ENCODE measurements around the gene PBXIP1. TPM values are rescaled to one million over a fixed set of nuclear protein-coding genes. Genes with fewer than 3 reads are reported as not detected.

PBXIP1 gene
- total and polyA plus RNA-seq, 2 donors from 2014 or later = 83.9 to 115 TPM

- Histone ChIP-seq H3K9ac (ENCODE audit: low read length in 3 of 3) (peak within 1 kb of the TSS; percentile 51 to 93 (median 81)), H3K9me3 (ENCODE audit: control insufficient read depth in 2 of 3, insufficient read depth in 1 of 3, low read length in 3 of 3) (no peaks in the 10 kb centered on the region), H3K4me1 (ENCODE audit: control insufficient read depth in 2 of 3, insufficient read depth in 2 of 3, low read depth in 1 of 3, low read length in 3 of 3) (peaks cover 0 to 13% (median 7%) of the 10 kb centered on the region in 3 donors), H3K36me3 (ENCODE audit: control insufficient read depth in 2 of 3, insufficient read depth in 3 of 3, low read length in 3 of 3) (peaks cover 3 to 22% (median 15%) of the 10 kb centered on the region in 3 donors), H3K27ac (ENCODE audit: low read depth in 2 of 2, low read length in 2 of 2) (peak within 1 kb of the TSS; percentile 98 to 99), H3K27me3 (ENCODE audit: control insufficient read depth, insufficient read depth, low read length) (no peaks in the 10 kb centered on the region), H3K4me3 (ENCODE audit: low read length in 3 of 3) (peak within 1 kb of the TSS; percentile 66 to 81 (median 71))
- FAIRE-seq (no peak), DNase-seq (peak; percentile 84 to 94 (median 91))
- intact Hi-C loops (cut with DNase I) = no loop called here
- peak; percentile 67 for TF ChIP-seq CTCF (IDR thresholded peaks at IDR 0.05; ENCODE audit: borderline replicate concordance, extremely low read depth, insufficient read depth)
Measured at GRCh38 chr1:154961207-154962155, 5.6 kb upstream of the PBXIP1 start, which contains the start of gene PYGO2. PYGO2 (minus strand) TSS chr1:154961782; CDS start chr1:154961576, 206 bp downstream.

- H3K36me3 ChIP-seq (ENCODE audit: control insufficient read depth in 2 of 3, insufficient read depth in 3 of 3, low read length in 3 of 3) = peaks cover 3 to 14% (median 11%) of the 10 kb centered on the region in 3 donors
- TF ChIP-seq CTCF (IDR thresholded peaks at IDR 0.05; ENCODE audit: borderline replicate concordance, extremely low read depth, insufficient read depth) = no peak
- H3K9ac ChIP-seq (ENCODE audit: low read length in 3 of 3) = peak overlapping the region; percentile 51 to 81 (median 63)
- no peaks in the 10 kb centered on the region for H3K27me3 ChIP-seq (ENCODE audit: control insufficient read depth, insufficient read depth, low read length)
- intact Hi-C loops (cut with DNase I) = no loop called here
- peaks cover 0 to 16% (median 7%) of the 10 kb centered on the region in 3 donors for H3K4me1 ChIP-seq (ENCODE audit: control insufficient read depth in 2 of 3, insufficient read depth in 2 of 3, low read depth in 1 of 3, low read length in 3 of 3)
- peak overlapping the region in 1 of 2 donors; percentile 99 for H3K27ac ChIP-seq (ENCODE audit: low read depth in 2 of 2, low read length in 2 of 2)
- H3K4me3 ChIP-seq (ENCODE audit: low read length in 3 of 3) = peak overlapping the region; percentile 66 to 81 (median 71)
- DNase-seq = no peak
- no peaks in the 10 kb centered on the region for H3K9me3 ChIP-seq (ENCODE audit: control insufficient read depth in 2 of 3, insufficient read depth in 1 of 3, low read length in 3 of 3)
- FAIRE-seq = no peak
Measured at GRCh38 chr1:154960446-154961136, 4.7 kb upstream of the PBXIP1 start.

- H3K27ac ChIP-seq (ENCODE audit: low read depth in 2 of 2, low read length in 2 of 2) = no peak overlapping the region
- DNase-seq = peak in 2 of 5 donors; percentile 51 to 64
Measured at GRCh38 chr1:154959426-154959780, 3.5 kb upstream of the PBXIP1 start.

More at GRCh38 chr1:154959426-154959780, 3.5 kb upstream of the PBXIP1 start:
- intact Hi-C loops (cut with DNase I) = no loop called here
- FAIRE-seq = no peak
- Histone ChIP-seq H3K4me1 (ENCODE audit: control insufficient read depth in 2 of 3, insufficient read depth in 2 of 3, low read depth in 1 of 3, low read length in 3 of 3) (peaks cover 4 to 25% (median 14%) of the 10 kb centered on the region in 3 donors), H3K27me3 (ENCODE audit: control insufficient read depth, insufficient read depth, low read length) (no peaks in the 10 kb centered on the region), H3K9me3 (ENCODE audit: control insufficient read depth in 2 of 3, insufficient read depth in 1 of 3, low read length in 3 of 3) (no peaks in the 10 kb centered on the region), H3K36me3 (ENCODE audit: control insufficient read depth in 2 of 3, insufficient read depth in 3 of 3, low read length in 3 of 3) (peaks cover 0 to 8% (median 6%) of the 10 kb centered on the region in 3 donors), H3K4me3 (ENCODE audit: low read length in 3 of 3) (no peak overlapping the region), H3K9ac (ENCODE audit: low read length in 3 of 3) (no peak overlapping the region)
- no peak for TF ChIP-seq CTCF (IDR thresholded peaks at IDR 0.05; ENCODE audit: borderline replicate concordance, extremely low read depth, insufficient read depth)
